Chondrocyte (in vitro differentiated cells): ENCODE results near the gene CDKN1A. TPM values are rescaled to one million over a fixed set of nuclear protein-coding genes. Genes with fewer than 3 reads are reported as not detected.

Experiments used
- DNase-seq: peaks from one replicate; pipeline ENCODE4 v3.0.0; 2021; ENCODE audit warnings: mixed read lengths, low spot score
- H3K27ac Mint-ChIP-seq: one replicate; pipeline ENCODE4 v1.8.0; 2021; ENCODE audit warnings: mild to moderate bottlenecking, moderate library complexity, mixed read lengths; ENCODE audit not compliant: unreplicated experiment
- H3K27me3 Mint-ChIP-seq: 2 replicates; pipeline ENCODE4 v1.8.0; 2021; ENCODE audit warnings: low read depth, mixed read lengths
- H3K36me3 Mint-ChIP-seq: 2 replicates; pipeline ENCODE4 v1.8.0; 2021; ENCODE audit warnings: low read depth, mixed read lengths
- H3K4me1 Mint-ChIP-seq: 2 replicates; pipeline ENCODE4 v1.8.0; 2021; ENCODE audit warnings: low read depth, mild to moderate bottlenecking, mixed read lengths
- H3K4me3 Mint-ChIP-seq: one replicate; pipeline ENCODE4 v1.8.0; 2021; ENCODE audit warnings: mild to moderate bottlenecking, moderate library complexity, mixed read lengths; ENCODE audit not compliant: unreplicated experiment
- H3K9me3 Mint-ChIP-seq: 2 replicates; pipeline ENCODE4 v1.8.0; 2021; ENCODE audit warnings: low read depth, mixed read lengths
- CTCF ChIP-seq: fragments of 200-600 bp; sonication (generic); IDR thresholded peaks from 2 replicates; pipeline ENCODE4 v1.5.0; 2021; ENCODE audit warnings: antibody characterized with exemption, mild to moderate bottlenecking, moderate library complexity
- total RNA-seq: library from RNA; stranded (reverse); gene quantifications from 3 replicates; pipeline ENCODE4 v1.2.1, GENCODE V29; 2021

The CDKN1A gene
- total RNA-seq, 1 donor from 2014 or later: 303 TPM

- DNase-seq: peak; percentile 38
- H3K27me3 Mint-ChIP-seq: no peaks in the 10 kb centered on the region
- peak overlapping the region; percentile 32 for H3K27ac Mint-ChIP-seq
- no peak overlapping the region for H3K4me3 Mint-ChIP-seq
- no peaks in the 10 kb centered on the region for H3K36me3 Mint-ChIP-seq
- H3K4me1 Mint-ChIP-seq: peaks cover 32% of the 10 kb centered on the region
- H3K9me3 Mint-ChIP-seq: no peaks in the 10 kb centered on the region
- no peak for TF ChIP-seq CTCF
Observed at GRCh38 chr6:36634317-36635108, 44.0 kb upstream of the CDKN1A start.

DNA sequence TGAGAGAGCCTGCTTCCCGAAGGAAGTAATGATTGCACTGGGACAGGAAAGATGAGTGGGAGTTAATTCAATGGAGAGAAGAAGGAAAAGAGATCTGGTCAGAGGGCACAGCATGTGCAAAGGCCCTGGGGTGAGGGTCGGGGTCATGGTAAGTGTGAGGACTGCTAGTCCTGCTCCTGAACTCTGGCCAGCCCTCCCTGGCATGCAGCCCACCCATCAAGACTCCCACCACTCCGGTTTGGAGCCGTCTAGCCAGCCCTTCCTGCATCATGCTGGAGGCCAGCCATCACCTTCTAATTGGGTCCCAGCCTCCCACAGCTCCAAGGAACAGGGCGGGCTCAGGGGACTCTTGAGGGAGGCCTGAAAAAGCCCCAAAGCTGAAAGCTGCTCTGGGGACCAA is 42.2 kb upstream of the CDKN1A start:
- Mint-ChIP-seq H3K9me3 (no peaks in the 10 kb centered on the region), H3K36me3 (no peaks in the 10 kb centered on the region), H3K27ac (no peak overlapping the region), H3K4me3 (no peak overlapping the region), H3K27me3 (no peaks in the 10 kb centered on the region), H3K4me1 (peaks cover 28% of the 10 kb centered on the region)
- DNase-seq: peak; percentile 74
- no peak for TF ChIP-seq CTCF

GRCh38 chr6:36636687-36637418 is 41.7 kb upstream of the CDKN1A start:
- peak; percentile 30 for DNase-seq
- TF ChIP-seq CTCF: no peak
- Mint-ChIP-seq H3K36me3 (no peaks in the 10 kb centered on the region), H3K9me3 (no peaks in the 10 kb centered on the region), H3K27me3 (no peaks in the 10 kb centered on the region), H3K4me3 (no peak overlapping the region), H3K4me1 (peaks cover 23% of the 10 kb centered on the region), H3K27ac (no peak overlapping the region)

GRCh38 chr6:36638579-36638978 is 39.9 kb upstream of the CDKN1A start:
- no peak for DNase-seq
- Mint-ChIP-seq H3K36me3 (no peaks in the 10 kb centered on the region), H3K4me1 (peaks cover 26% of the 10 kb centered on the region), H3K9me3 (no peaks in the 10 kb centered on the region), H3K27me3 (no peaks in the 10 kb centered on the region), H3K27ac (no peak overlapping the region), H3K4me3 (no peak overlapping the region)
- TF ChIP-seq CTCF: no peak

DNA sequence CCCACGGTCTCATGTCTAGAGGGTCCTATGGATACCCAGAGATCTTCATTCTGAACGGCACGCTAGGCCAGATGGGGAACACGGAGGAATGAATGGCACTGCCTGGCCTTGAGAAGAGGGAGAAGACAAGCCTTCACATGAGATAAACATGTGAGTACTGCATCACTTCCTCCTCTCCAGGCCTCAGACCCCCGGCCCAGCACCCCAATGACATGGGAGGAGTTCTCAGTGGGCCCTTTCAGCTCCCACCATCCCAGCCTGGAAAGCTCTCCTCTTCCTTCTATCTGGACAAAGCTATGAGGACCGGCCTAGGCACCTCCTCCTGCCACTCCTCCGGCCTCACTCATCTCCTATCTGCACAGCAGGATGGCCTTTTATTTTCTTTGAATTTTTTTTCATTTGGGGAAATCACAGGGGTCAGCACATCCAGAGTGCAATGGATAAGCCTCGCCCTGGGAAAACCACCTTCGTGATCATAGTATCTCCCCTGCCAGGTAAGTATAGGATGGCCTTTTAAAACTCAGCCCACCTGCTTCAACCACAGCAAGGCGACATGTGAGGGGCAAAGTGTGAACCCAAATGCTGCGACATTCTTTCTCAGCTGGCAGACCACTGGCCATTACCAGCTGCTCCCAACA is 39.2 kb upstream of the CDKN1A start:
- Mint-ChIP-seq H3K4me1 (peaks cover 19% of the 10 kb centered on the region), H3K27me3 (no peaks in the 10 kb centered on the region), H3K4me3 (no peak overlapping the region), H3K9me3 (no peaks in the 10 kb centered on the region), H3K36me3 (no peaks in the 10 kb centered on the region), H3K27ac (peak overlapping the region; percentile 51)
- TF ChIP-seq CTCF: no peak
- peak; percentile 65 for DNase-seq
